HS-5 (cell line): ENCODE results near the gene GRB2.
A peak's percentile ranks its signal among the peaks of the same experiment; 100 is the strongest.
"Not testable (repeated sequence)": the region's sequence is repeated elsewhere in the genome, so short reads cannot be mapped to it uniquely, and the experiment has no call there.

Experiments used
- DNase-seq: peaks from one replicate; pipeline ENCODE4 v3.0.0-alpha.2; 2012; ENCODE audit warnings: low read depth

The GRB2 gene

GRCh38 chr17:75386430-75386829 is 19.0 kb downstream of the GRB2 start:
- DNase-seq, result no peak

- DNase-seq, result no peak
These were observed 20.7 kb downstream of the GRB2 start for GRCh38 chr17:75384751-75385150.

- DNase-seq, result no peak
These were observed 21.7 kb downstream of the GRB2 start for GRCh38 chr17:75383842-75384195.

GRCh38 chr17:75380750-75381149 is 24.7 kb downstream of the GRB2 start:
- no peak for DNase-seq

GRCh38 chr17:75380315-75380714 is 25.2 kb downstream of the GRB2 start:
- no peak for DNase-seq

- DNase-seq, result not testable (repeated sequence)
These were observed 26.1 kb downstream of the GRB2 start for GRCh38 chr17:75379426-75379825.

- DNase-seq, result no peak
These were observed 32.2 kb downstream of the GRB2 start for GRCh38 chr17:75373280-75373679.

- no peak for DNase-seq
These were observed 33.5 kb downstream of the GRB2 start for GRCh38 chr17:75371981-75372380.

GRCh38 chr17:75371339-75371738 is 34.1 kb downstream of the GRB2 start:
- no peak for DNase-seq

GRCh38 chr17:75370286-75370915 is 35.1 kb downstream of the GRB2 start:
- DNase-seq, result no peak

- DNase-seq, result not testable (repeated sequence)
These were observed 37.4 kb downstream of the GRB2 start for GRCh38 chr17:75367838-75368789.

- DNase-seq, result no peak
These were observed 38.2 kb downstream of the GRB2 start for GRCh38 chr17:75367312-75367711.

- DNase-seq, result no peak
These were observed 39.0 kb downstream of the GRB2 start for GRCh38 chr17:75366432-75366831.

- no peak for DNase-seq
These were observed 39.6 kb downstream of the GRB2 start for GRCh38 chr17:75365931-75366275.

GRCh38 chr17:75365009-75365930 is 40.2 kb downstream of the GRB2 start:
- DNase-seq, result no peak

- DNase-seq, result peak; percentile 37
These were observed 41.4 kb downstream of the GRB2 start for GRCh38 chr17:75364078-75364477.

GRCh38 chr17:75361996-75362395 is 43.5 kb downstream of the GRB2 start:
- DNase-seq, result no peak

- DNase-seq, result no peak
These were observed 44.1 kb downstream of the GRB2 start for GRCh38 chr17:75361344-75361743.

- no peak for DNase-seq
These were observed 49.1 kb downstream of the GRB2 start for GRCh38 chr17:75356260-75356937.

- DNase-seq, result no peak
These were observed 52.3 kb downstream of the GRB2 start for GRCh38 chr17:75353176-75353575.

GRCh38 chr17:75352079-75352569 is 53.4 kb downstream of the GRB2 start:
- no peak for DNase-seq

- no peak for DNase-seq
These were observed 54.8 kb downstream of the GRB2 start for GRCh38 chr17:75350706-75351105.
